K562 (cell line): ENCODE results near the gene USP5. TPM values are rescaled to one million over a fixed set of nuclear protein-coding genes. Genes with fewer than 3 reads are reported as not detected.

ENCODE experiments used
- BMI1 ChIP-seq: fragments of 150-350 bp; IDR thresholded peaks from 2 replicates; pipeline ENCODE4 v1.6.1; 2014; ENCODE audit warnings: low read length
- DDX20 ChIP-seq: fragments of 450-650 bp; IDR thresholded peaks from 2 replicates; pipeline ENCODE4 v1.6.1; 2016; ENCODE audit warnings: missing genetic modification characterization, low read depth, mild to moderate bottlenecking, missing compliant biosample characterization, moderate library complexity
- MAFF ChIP-seq: IDR thresholded peaks from 2 replicates; pipeline ENCODE4 v1.6.1; 2012; ENCODE audit warnings: low read length, improper control_type of control experiment
- MCM7 ChIP-seq, 2 experiments: fragments of 450-650 bp; IDR thresholded peaks; 2 replicates each; pipeline ENCODE4 v1.6.1; 2016 to 2018
- MECOM ChIP-seq: fragments of 250-450 bp; sonication (Bioruptor Pico); IDR thresholded peaks from 2 replicates; pipeline ENCODE4 v1.8.0; 2022; ENCODE audit warnings: inconsistent platforms
- NFXL1 ChIP-seq: fragments of 450-650 bp; formaldehyde crosslinking; IDR thresholded peaks from 2 replicates; pipeline ENCODE4 v1.4.0; 2021; ENCODE audit warnings: mild to moderate bottlenecking
- PTBP1 ChIP-seq: fragments of 200-400 bp; formaldehyde crosslinking; IDR thresholded peaks from 2 replicates; pipeline ENCODE4 v1.6.1; 2017; ENCODE audit warnings: low read depth, low read length
- RNF2 ChIP-seq: sonication (generic); IDR thresholded peaks from 2 replicates; pipeline ENCODE4 v1.6.1; 2016
- YBX1 ChIP-seq: fragments of 450-650 bp; IDR thresholded peaks from 2 replicates; pipeline ENCODE4 v1.7.1; 2016; ENCODE audit warnings: mild to moderate bottlenecking
- ZFP91 ChIP-seq: sonication (generic); formaldehyde crosslinking; IDR thresholded peaks from 2 replicates; pipeline ENCODE4 v1.8.0; 2022; ENCODE audit warnings: mild to moderate bottlenecking, missing genetic modification reagents
- ZNF79 ChIP-seq: fragments of 250-450 bp; sonication (Bioruptor Pico); IDR thresholded peaks from 2 replicates; pipeline ENCODE4 v1.4.0; 2020; ENCODE audit warnings: low read depth, mild to moderate bottlenecking, moderate library complexity
- polyA plus RNA-seq, 8 experiments: library from polyadenylated mRNA; depleted of rRNA in 4 of 8; stranded (reverse) in 5 of 8; unstranded in 3 of 8; fragments of >200 nt; fragmentation: Nextera tagmentation in 2 of 8; fragmentation: Illumina TruSeq in 1 of 8; extraction: Ambion mirVana in 2 of 8; extraction: Trizol in 1 of 8; gene quantifications; 2 replicates each; pipeline versions ENCODE4 v1.2.1 to v1.2.3, GENCODE V29; 2011 to 2014; ENCODE audit warnings: inconsistent platforms in 1 of 8, missing spikeins in 1 of 8
- total RNA-seq, 7 experiments: library from RNA; depleted of rRNA in 6 of 7; stranded (reverse); fragments of >200 nt in 6 of 7; fragmentation: Illumina TruSeq in 2 of 7; extraction: Trizol in 2 of 7; gene quantifications; 2 replicates each; pipeline versions ENCODE4 v1.2.1 to v1.2.3, GENCODE V29; 2011 to 2021; ENCODE audit warnings: low replicate concordance in 1 of 7
- TF ChIP-seq, protein P1 (sequence below), 2 experiments: fragments of 450-650 bp; formaldehyde crosslinking in 1 of 2; IDR thresholded peaks; 2 replicates each; pipeline versions ENCODE4 v1.4.0 to v1.6.1; 2014 to 2020; ENCODE audit warnings: mild to moderate bottlenecking in 2 of 2, borderline replicate concordance in 1 of 2, low read depth in 1 of 2
- TF ChIP-seq, protein P2 (sequence below): IDR thresholded peaks from 2 replicates; pipeline ENCODE4 v1.6.1; 2012; ENCODE audit warnings: low read depth, low read length, improper control_type of control experiment, borderline replicate concordance
- TF ChIP-seq, protein P3 (sequence below), 2 experiments: IDR thresholded peaks; 2 replicates each; pipeline ENCODE4 v1.6.1; 2012; ENCODE audit warnings: improper control_type of control experiment in 2 of 2, low read depth in 2 of 2, low read length in 2 of 2, borderline replicate concordance in 1 of 2

The USP5 gene
- total and polyA plus RNA-seq, 9 of the 15 experiments (the other 6 are each of a cell fraction or from before 2014, with no cell fraction given), result 1.4 to 107 (median 48.6) TPM

GRCh38 chr12:6899837-6900519 is 48.0 kb downstream of the USP5 start (continued):
- TF ChIP-seq ZFP91 (CRISPR knock-in tag), result no peak
- TF ChIP-seq, protein P1, sequence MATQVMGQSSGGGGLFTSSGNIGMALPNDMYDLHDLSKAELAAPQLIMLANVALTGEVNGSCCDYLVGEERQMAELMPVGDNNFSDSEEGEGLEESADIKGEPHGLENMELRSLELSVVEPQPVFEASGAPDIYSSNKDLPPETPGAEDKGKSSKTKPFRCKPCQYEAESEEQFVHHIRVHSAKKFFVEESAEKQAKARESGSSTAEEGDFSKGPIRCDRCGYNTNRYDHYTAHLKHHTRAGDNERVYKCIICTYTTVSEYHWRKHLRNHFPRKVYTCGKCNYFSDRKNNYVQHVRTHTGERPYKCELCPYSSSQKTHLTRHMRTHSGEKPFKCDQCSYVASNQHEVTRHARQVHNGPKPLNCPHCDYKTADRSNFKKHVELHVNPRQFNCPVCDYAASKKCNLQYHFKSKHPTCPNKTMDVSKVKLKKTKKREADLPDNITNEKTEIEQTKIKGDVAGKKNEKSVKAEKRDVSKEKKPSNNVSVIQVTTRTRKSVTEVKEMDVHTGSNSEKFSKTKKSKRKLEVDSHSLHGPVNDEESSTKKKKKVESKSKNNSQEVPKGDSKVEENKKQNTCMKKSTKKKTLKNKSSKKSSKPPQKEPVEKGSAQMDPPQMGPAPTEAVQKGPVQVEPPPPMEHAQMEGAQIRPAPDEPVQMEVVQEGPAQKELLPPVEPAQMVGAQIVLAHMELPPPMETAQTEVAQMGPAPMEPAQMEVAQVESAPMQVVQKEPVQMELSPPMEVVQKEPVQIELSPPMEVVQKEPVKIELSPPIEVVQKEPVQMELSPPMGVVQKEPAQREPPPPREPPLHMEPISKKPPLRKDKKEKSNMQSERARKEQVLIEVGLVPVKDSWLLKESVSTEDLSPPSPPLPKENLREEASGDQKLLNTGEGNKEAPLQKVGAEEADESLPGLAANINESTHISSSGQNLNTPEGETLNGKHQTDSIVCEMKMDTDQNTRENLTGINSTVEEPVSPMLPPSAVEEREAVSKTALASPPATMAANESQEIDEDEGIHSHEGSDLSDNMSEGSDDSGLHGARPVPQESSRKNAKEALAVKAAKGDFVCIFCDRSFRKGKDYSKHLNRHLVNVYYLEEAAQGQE (IDR thresholded peaks at IDR 0.05; ENCODE audit: borderline replicate concordance), result peak; percentile 57
- TF ChIP-seq, protein P1 (CRISPR knock-in tag; IDR thresholded peaks at IDR 0.05; ENCODE audit: low read depth), result no peak
- no peak for TF ChIP-seq PTBP1
- TF ChIP-seq YBX1, result no peak
- TF ChIP-seq MECOM (CRISPR knock-in tag), result no peak
- no peak for TF ChIP-seq MAFF
- TF ChIP-seq MCM7 (IDR thresholded peaks at IDR 0.05), result no peak
- TF ChIP-seq, protein P2, sequence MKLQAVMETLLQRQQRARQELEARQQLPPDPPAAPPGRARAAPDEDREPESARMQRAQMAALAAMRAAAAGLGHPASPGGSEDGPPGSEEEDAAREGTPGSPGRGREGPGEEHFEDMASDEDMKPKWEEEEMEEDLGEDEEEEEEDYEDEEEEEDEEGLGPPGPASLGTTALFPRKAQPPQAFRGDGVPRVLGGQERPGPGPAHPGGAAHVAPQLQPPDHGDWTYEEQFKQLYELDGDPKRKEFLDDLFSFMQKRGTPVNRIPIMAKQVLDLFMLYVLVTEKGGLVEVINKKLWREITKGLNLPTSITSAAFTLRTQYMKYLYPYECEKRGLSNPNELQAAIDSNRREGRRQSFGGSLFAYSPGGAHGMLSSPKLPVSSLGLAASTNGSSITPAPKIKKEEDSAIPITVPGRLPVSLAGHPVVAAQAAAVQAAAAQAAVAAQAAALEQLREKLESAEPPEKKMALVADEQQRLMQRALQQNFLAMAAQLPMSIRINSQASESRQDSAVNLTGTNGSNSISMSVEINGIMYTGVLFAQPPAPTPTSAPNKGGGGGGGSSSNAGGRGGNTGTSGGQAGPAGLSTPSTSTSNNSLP, result no peak
- peak; percentile 82 for TF ChIP-seq BMI1
- TF ChIP-seq NFXL1 (CRISPR knock-in tag), result no peak
- no peak for TF ChIP-seq ZNF79 (CRISPR knock-in tag)
- no peak for TF ChIP-seq DDX20 (tag)
- no peak for TF ChIP-seq RNF2
- TF ChIP-seq, protein P3, sequence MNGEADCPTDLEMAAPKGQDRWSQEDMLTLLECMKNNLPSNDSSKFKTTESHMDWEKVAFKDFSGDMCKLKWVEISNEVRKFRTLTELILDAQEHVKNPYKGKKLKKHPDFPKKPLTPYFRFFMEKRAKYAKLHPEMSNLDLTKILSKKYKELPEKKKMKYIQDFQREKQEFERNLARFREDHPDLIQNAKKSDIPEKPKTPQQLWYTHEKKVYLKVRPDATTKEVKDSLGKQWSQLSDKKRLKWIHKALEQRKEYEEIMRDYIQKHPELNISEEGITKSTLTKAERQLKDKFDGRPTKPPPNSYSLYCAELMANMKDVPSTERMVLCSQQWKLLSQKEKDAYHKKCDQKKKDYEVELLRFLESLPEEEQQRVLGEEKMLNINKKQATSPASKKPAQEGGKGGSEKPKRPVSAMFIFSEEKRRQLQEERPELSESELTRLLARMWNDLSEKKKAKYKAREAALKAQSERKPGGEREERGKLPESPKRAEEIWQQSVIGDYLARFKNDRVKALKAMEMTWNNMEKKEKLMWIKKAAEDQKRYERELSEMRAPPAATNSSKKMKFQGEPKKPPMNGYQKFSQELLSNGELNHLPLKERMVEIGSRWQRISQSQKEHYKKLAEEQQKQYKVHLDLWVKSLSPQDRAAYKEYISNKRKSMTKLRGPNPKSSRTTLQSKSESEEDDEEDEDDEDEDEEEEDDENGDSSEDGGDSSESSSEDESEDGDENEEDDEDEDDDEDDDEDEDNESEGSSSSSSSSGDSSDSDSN (IDR thresholded peaks at IDR 0.05; ENCODE audit: borderline replicate concordance in 1 of 2, low read depth in 2 of 2, low read length in 2 of 2), result no peak
